PFSK-1 (cell line): ENCODE measurements around the gene DNTT.

Experiments
- FOXP2 ChIP-seq: optimal IDR thresholded peaks from 2 replicates; pipeline ENCODE3; 2011; ENCODE audit warnings: borderline replicate concordance, control low read depth, inconsistent platforms; ENCODE audit not compliant: insufficient read depth; ENCODE audit errors: extremely low read length, extremely low read depth
- POLR2AphosphoS5 ChIP-seq: IDR thresholded peaks from 2 replicates; pipeline ENCODE4 v1.6.1; 2012; ENCODE audit warnings: low read depth, mild to moderate bottlenecking, control low read depth, low read length, moderate library complexity
- REST ChIP-seq, 2 experiments: IDR thresholded peaks; 2 replicates each; pipeline versions ENCODE4 v1.6.1 to v1.8.0; 2011 to 2012; ENCODE audit warnings: low read depth in 2 of 2, low read length in 2 of 2, control low read depth in 1 of 2, inconsistent platforms in 1 of 2, mild to moderate bottlenecking in 1 of 2, moderate library complexity in 1 of 2; ENCODE audit not compliant: insufficient read depth in 1 of 2
- SIN3A ChIP-seq: IDR thresholded peaks from 2 replicates; pipeline ENCODE4 v1.6.1; 2012; ENCODE audit warnings: mild to moderate bottlenecking, low read length, moderate library complexity, borderline replicate concordance; ENCODE audit not compliant: insufficient read depth
- TAF1 ChIP-seq: IDR thresholded peaks from 2 replicates; pipeline ENCODE4 v1.6.1; 2012; ENCODE audit warnings: low read length, control low read depth, borderline replicate concordance; ENCODE audit not compliant: insufficient read depth

- TF ChIP-seq TAF1 (no peak), REST (IDR thresholded peaks at IDR 0.05; ENCODE audit: insufficient read depth in 1 of 2, low read depth in 2 of 2, low read length in 2 of 2) (no peak), SIN3A (no peak), POLR2AphosphoS5 (no peak), FOXP2 (no peak)
Measured at GRCh38 chr10:96288151-96288621, 16.0 kb upstream of the DNTT start.
